ENCODE results near the gene STIMATE.

DNA sequence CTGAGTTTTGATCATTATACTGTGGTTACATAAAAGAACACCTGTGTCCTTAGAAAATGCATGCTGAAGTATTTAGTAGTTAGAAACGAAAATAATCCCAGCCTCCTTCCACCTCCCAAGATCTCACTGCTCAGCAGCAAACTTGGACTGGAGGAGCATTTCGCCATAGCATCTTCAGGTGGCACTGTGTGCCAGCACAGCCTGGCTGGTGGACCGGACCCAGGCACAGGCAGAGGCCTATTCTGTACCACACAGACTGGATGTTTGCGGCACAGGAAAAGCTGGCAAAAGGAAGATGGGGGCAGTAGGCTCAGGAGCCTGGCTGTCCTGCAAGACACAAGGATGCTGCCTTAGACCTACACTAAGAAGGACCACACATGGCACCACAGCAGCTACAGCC lies 10.2 kb downstream of the STIMATE start:
- TF ChIP-seq EZH2 (IDR thresholded peaks at IDR 0.05; ENCODE audit: insufficient read depth, poor library complexity, severe bottlenecking) (no peak), EZH2phosphoT487 (IDR thresholded peaks at IDR 0.05; ENCODE audit: insufficient read depth, low read depth) (no peak)
